ENCODE results near the gene GFPT2.
A peak's percentile ranks its signal among the peaks of the same experiment; 100 is the strongest.

The GFPT2 gene

GRCh38 chr5:180346358-180346757, 6.8 kb downstream of the GFPT2 start:
- H3K18ac ChIP-seq (ENCODE audit: low read depth in 1 of 2, low read length in 2 of 2): no peak overlapping the region
- peak overlapping the region; percentile 26 for H2BK15ac ChIP-seq (ENCODE audit: low read depth, poor library complexity, severe bottlenecking)
- H3K27ac ChIP-seq (ENCODE audit: low read length, poor library complexity, severe bottlenecking): no peak overlapping the region
- no peak overlapping the region for H2BK120ac ChIP-seq (ENCODE audit: low read depth, low read length)
- no peak overlapping the region for H2BK12ac ChIP-seq (ENCODE audit: low read length in 2 of 2)
- no peak overlapping the region for H4K8ac ChIP-seq (ENCODE audit: low read length)
- H3K4me2 ChIP-seq (ENCODE audit: low read length, poor library complexity, severe bottlenecking): no peak overlapping the region
- H2AK5ac ChIP-seq (ENCODE audit: low read length, severe bottlenecking): no peak overlapping the region
- peaks cover 33% of the 10 kb centered on the region for H3K4me1 ChIP-seq (ENCODE audit: control insufficient read depth, insufficient read depth, low read depth, low read length)
- H4K91ac ChIP-seq (ENCODE audit: low read length): peak overlapping the region; percentile 16
- DNase-seq: no peak
- H3K4me3 ChIP-seq (ENCODE audit: insufficient read depth in 1 of 2, low read depth in 1 of 2, low read length in 2 of 2): no peak overlapping the region
- no peak overlapping the region for H3K4ac ChIP-seq (ENCODE audit: low read depth in 1 of 2, low read length in 2 of 2)
- no peaks in the 10 kb centered on the region for H3K27me3 ChIP-seq (ENCODE audit: control insufficient read depth in 1 of 2, insufficient read depth in 1 of 2, low read length in 2 of 2)
- H3K36me3 ChIP-seq (ENCODE audit: control insufficient read depth in 1 of 2, insufficient read depth in 2 of 2, low read depth in 1 of 2, low read length in 2 of 2): peaks cover 0 to 10% of the 10 kb centered on the region in 2 experiments
- no peaks in the 10 kb centered on the region for H3K9me3 ChIP-seq (ENCODE audit: control insufficient read depth, low read length)
- H2AFZ ChIP-seq (ENCODE audit: low read depth, low read length): no peak overlapping the region
- H3K9ac ChIP-seq (ENCODE audit: low read length): no peak overlapping the region
- peaks cover 33% of the 10 kb centered on the region for H3K79me1 ChIP-seq (replicated peaks; ENCODE audit: low read length, poor library complexity, severe bottlenecking)
- no peak overlapping the region for H3K23ac ChIP-seq (ENCODE audit: low read length in 2 of 2)
- 97% methylated on average over 14 of the region's 14 CpGs for WGBS
- H2BK5ac ChIP-seq (ENCODE audit: low read depth, low read length, poor library complexity, severe bottlenecking): no peak overlapping the region
- H3K14ac ChIP-seq (ENCODE audit: low read length in 2 of 2): no peak overlapping the region

- Histone ChIP-seq H2AFZ (ENCODE audit: low read depth, low read length) (no peak overlapping the region), H3K4ac (ENCODE audit: low read depth in 1 of 2, low read length in 2 of 2) (no peak overlapping the region), H3K14ac (ENCODE audit: low read length in 2 of 2) (no peak overlapping the region), H3K36me3 (ENCODE audit: control insufficient read depth in 1 of 2, insufficient read depth in 2 of 2, low read depth in 1 of 2, low read length in 2 of 2) (peaks cover 0 to 10% of the 10 kb centered on the region in 2 experiments), H3K27me3 (ENCODE audit: control insufficient read depth in 1 of 2, insufficient read depth in 1 of 2, low read length in 2 of 2) (no peaks in the 10 kb centered on the region), H3K4me2 (ENCODE audit: low read length, poor library complexity, severe bottlenecking) (no peak overlapping the region), H3K4me1 (ENCODE audit: control insufficient read depth, insufficient read depth, low read depth, low read length) (peaks cover 35% of the 10 kb centered on the region), H2BK5ac (ENCODE audit: low read depth, low read length, poor library complexity, severe bottlenecking) (no peak overlapping the region), H4K91ac (ENCODE audit: low read length) (no peak overlapping the region), H3K9me3 (ENCODE audit: control insufficient read depth, low read length) (no peaks in the 10 kb centered on the region), H3K9ac (ENCODE audit: low read length) (no peak overlapping the region), H4K8ac (ENCODE audit: low read length) (no peak overlapping the region), H3K4me3 (ENCODE audit: insufficient read depth in 1 of 2, low read depth in 1 of 2, low read length in 2 of 2) (no peak overlapping the region), H2BK12ac (ENCODE audit: low read length in 2 of 2) (no peak overlapping the region), H2AK5ac (ENCODE audit: low read length, severe bottlenecking) (no peak overlapping the region), H2BK120ac (ENCODE audit: low read depth, low read length) (no peak overlapping the region), H3K23ac (ENCODE audit: low read length in 2 of 2) (no peak overlapping the region), H3K27ac (ENCODE audit: low read length, poor library complexity, severe bottlenecking) (no peak overlapping the region), H3K79me1 (replicated peaks; ENCODE audit: low read length, poor library complexity, severe bottlenecking) (peaks cover 35% of the 10 kb centered on the region), H2BK15ac (ENCODE audit: low read depth, poor library complexity, severe bottlenecking) (no peak overlapping the region), H3K18ac (ENCODE audit: low read depth in 1 of 2, low read length in 2 of 2) (no peak overlapping the region)
- no peak for DNase-seq
- 95% methylated on average over 8 of the region's 8 CpGs for WGBS
Observed at GRCh38 chr5:180345781-180346180, 7.4 kb downstream of the GFPT2 start.

GRCh38 chr5:180345186-180345585, 8.0 kb downstream of the GFPT2 start:
- Histone ChIP-seq H2BK5ac (ENCODE audit: low read depth, low read length, poor library complexity, severe bottlenecking) (no peak overlapping the region), H3K4me1 (ENCODE audit: control insufficient read depth, insufficient read depth, low read depth, low read length) (peaks cover 32% of the 10 kb centered on the region), H3K14ac (ENCODE audit: low read length in 2 of 2) (no peak overlapping the region), H4K91ac (ENCODE audit: low read length) (no peak overlapping the region), H2BK12ac (ENCODE audit: low read length in 2 of 2) (no peak overlapping the region), H3K9ac (ENCODE audit: low read length) (no peak overlapping the region), H3K4me2 (ENCODE audit: low read length, poor library complexity, severe bottlenecking) (no peak overlapping the region), H3K23ac (ENCODE audit: low read length in 2 of 2) (no peak overlapping the region), H2BK15ac (ENCODE audit: low read depth, poor library complexity, severe bottlenecking) (no peak overlapping the region), H2BK120ac (ENCODE audit: low read depth, low read length) (no peak overlapping the region), H3K27ac (ENCODE audit: low read length, poor library complexity, severe bottlenecking) (no peak overlapping the region), H2AFZ (ENCODE audit: low read depth, low read length) (no peak overlapping the region), H2AK5ac (ENCODE audit: low read length, severe bottlenecking) (no peak overlapping the region), H3K9me3 (ENCODE audit: control insufficient read depth, low read length) (no peaks in the 10 kb centered on the region), H4K8ac (ENCODE audit: low read length) (no peak overlapping the region), H3K4ac (ENCODE audit: low read depth in 1 of 2, low read length in 2 of 2) (no peak overlapping the region), H3K4me3 (ENCODE audit: insufficient read depth in 1 of 2, low read depth in 1 of 2, low read length in 2 of 2) (no peak overlapping the region), H3K27me3 (ENCODE audit: control insufficient read depth in 1 of 2, insufficient read depth in 1 of 2, low read length in 2 of 2) (no peaks in the 10 kb centered on the region), H3K36me3 (ENCODE audit: control insufficient read depth in 1 of 2, insufficient read depth in 2 of 2, low read depth in 1 of 2, low read length in 2 of 2) (peaks cover 0 to 10% of the 10 kb centered on the region in 2 experiments), H3K18ac (ENCODE audit: low read depth in 1 of 2, low read length in 2 of 2) (no peak overlapping the region), H3K79me1 (replicated peaks; ENCODE audit: low read length, poor library complexity, severe bottlenecking) (peaks cover 36% of the 10 kb centered on the region)
- 90% methylated on average over 8 of the region's 8 CpGs for WGBS
- DNase-seq: no peak

GRCh38 chr5:180344696-180344999, 8.5 kb downstream of the GFPT2 start:
- Histone ChIP-seq H2BK12ac (ENCODE audit: low read length in 2 of 2) (no peak overlapping the region), H3K9me3 (ENCODE audit: control insufficient read depth, low read length) (no peaks in the 10 kb centered on the region), H3K14ac (ENCODE audit: low read length in 2 of 2) (no peak overlapping the region), H3K4me3 (ENCODE audit: insufficient read depth in 1 of 2, low read depth in 1 of 2, low read length in 2 of 2) (no peak overlapping the region), H4K8ac (ENCODE audit: low read length) (no peak overlapping the region), H3K4me1 (ENCODE audit: control insufficient read depth, insufficient read depth, low read depth, low read length) (peaks cover 31% of the 10 kb centered on the region), H2BK15ac (ENCODE audit: low read depth, poor library complexity, severe bottlenecking) (no peak overlapping the region), H2AK5ac (ENCODE audit: low read length, severe bottlenecking) (no peak overlapping the region), H2AFZ (ENCODE audit: low read depth, low read length) (no peak overlapping the region), H3K9ac (ENCODE audit: low read length) (no peak overlapping the region), H3K4ac (ENCODE audit: low read depth in 1 of 2, low read length in 2 of 2) (no peak overlapping the region), H3K4me2 (ENCODE audit: low read length, poor library complexity, severe bottlenecking) (no peak overlapping the region), H2BK120ac (ENCODE audit: low read depth, low read length) (no peak overlapping the region), H3K23ac (ENCODE audit: low read length in 2 of 2) (no peak overlapping the region), H3K79me1 (replicated peaks; ENCODE audit: low read length, poor library complexity, severe bottlenecking) (peaks cover 39% of the 10 kb centered on the region), H2BK5ac (ENCODE audit: low read depth, low read length, poor library complexity, severe bottlenecking) (no peak overlapping the region), H3K36me3 (ENCODE audit: control insufficient read depth in 1 of 2, insufficient read depth in 2 of 2, low read depth in 1 of 2, low read length in 2 of 2) (peaks cover 0 to 7% of the 10 kb centered on the region in 2 experiments), H3K18ac (ENCODE audit: low read depth in 1 of 2, low read length in 2 of 2) (peak overlapping the region in 1 of 2 experiments; percentile 3), H4K91ac (ENCODE audit: low read length) (no peak overlapping the region), H3K27me3 (ENCODE audit: control insufficient read depth in 1 of 2, insufficient read depth in 1 of 2, low read length in 2 of 2) (no peaks in the 10 kb centered on the region), H3K27ac (ENCODE audit: low read length, poor library complexity, severe bottlenecking) (no peak overlapping the region)
- WGBS: 92% methylated on average over 7 of the region's 7 CpGs
- no peak for DNase-seq

All from mesenchymal stem cell (in vitro differentiated cells and primary cell).